GM21619 (cell line): ENCODE results near the gene POU2F1.

ENCODE experiments used
- ATAC-seq: cut with Tn5 transposase; IDR thresholded peaks from one replicate; pipeline ENCODE4 v1.9.1; 2021; ENCODE audit not compliant: unreplicated experiment

POU2F1 gene

DNA sequence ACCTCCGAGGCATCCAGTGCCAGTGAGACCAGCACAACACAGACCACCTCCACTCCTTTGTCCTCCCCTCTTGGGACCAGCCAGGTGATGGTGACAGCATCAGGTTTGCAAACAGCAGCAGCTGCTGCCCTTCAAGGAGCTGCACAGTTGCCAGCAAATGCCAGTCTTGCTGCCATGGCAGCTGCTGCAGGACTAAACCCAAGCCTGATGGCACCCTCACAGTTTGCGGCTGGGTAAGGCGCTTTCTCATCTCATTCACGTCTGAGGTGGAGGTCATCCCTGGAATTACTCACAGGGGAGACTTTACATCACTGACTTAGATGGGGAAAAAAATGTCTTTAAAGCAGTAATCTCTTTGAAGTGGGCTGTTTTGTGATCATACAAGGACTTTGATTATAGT is 191.4 kb downstream of the POU2F1 start:
- ATAC-seq, result no peak

DNA sequence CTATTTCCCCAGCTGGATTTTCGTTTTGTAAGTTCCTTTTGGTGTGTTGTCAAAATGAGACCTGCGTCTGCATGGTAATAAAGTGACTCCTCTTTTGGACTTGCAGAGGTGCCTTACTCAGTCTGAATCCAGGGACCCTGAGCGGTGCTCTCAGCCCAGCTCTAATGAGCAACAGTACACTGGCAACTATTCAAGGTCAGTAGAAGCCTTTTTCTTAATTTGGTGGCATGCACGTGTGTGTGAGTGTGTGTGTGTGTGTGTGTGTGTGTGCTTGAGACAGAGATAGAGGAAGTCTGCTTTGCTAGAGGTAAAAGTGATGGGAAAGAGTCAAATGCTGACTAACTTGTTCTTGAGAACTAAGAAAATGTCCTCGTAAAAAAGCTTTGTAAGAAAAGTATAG is 192.2 kb downstream of the POU2F1 start:
- ATAC-seq, result no peak

- no peak for ATAC-seq
Observed at GRCh38 chr1:167413328-167413727, 192.6 kb downstream of the POU2F1 start.

DNA sequence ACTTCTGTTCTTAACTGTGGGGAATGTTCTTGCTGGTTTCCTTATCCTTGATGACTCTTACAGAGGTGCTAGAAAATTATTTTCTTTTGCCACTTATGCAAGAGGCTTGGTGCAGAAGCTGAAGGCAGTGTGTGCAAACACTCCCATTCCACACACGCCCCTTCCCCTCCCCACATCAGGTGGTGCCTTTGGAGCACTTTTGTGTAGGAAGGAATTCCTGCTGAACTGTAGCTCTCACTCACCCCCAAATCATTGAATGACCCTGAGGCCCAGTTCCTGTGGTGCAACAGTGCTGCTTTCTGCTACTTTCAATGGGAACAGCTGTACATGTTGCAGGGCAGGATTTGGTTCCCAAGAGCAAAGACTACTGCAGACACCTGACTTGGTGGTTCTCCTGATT is 195.8 kb downstream of the POU2F1 start:
- ATAC-seq, result no peak

DNA sequence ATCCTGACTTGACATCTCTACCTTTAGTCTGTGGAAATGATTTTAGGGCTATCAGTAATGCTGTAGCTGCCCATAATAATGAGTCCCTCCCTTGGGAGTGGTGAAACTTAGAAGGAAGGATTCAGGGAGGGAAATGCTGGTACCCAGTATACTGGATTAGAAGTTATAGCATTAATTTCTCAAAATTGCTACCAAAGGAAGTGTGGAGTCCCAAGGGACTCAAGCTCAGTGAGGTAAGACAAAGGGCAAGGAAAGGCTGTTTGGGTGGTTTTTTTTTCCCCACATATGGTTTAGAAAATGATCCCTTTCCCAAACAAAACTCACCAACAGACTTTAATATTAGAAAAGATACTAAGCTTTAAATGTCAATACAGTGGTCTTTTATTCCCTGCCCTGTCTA is 197.7 kb downstream of the POU2F1 start:
- no peak for ATAC-seq

GRCh38 chr1:167419245-167419644 is 198.6 kb downstream of the POU2F1 start:
- ATAC-seq, result no peak

GRCh38 chr1:167420510-167420909 is 199.8 kb downstream of the POU2F1 start:
- ATAC-seq, result no peak

- no peak for ATAC-seq
Observed at GRCh38 chr1:167423684-167424619, 203.3 kb downstream of the POU2F1 start.

DNA sequence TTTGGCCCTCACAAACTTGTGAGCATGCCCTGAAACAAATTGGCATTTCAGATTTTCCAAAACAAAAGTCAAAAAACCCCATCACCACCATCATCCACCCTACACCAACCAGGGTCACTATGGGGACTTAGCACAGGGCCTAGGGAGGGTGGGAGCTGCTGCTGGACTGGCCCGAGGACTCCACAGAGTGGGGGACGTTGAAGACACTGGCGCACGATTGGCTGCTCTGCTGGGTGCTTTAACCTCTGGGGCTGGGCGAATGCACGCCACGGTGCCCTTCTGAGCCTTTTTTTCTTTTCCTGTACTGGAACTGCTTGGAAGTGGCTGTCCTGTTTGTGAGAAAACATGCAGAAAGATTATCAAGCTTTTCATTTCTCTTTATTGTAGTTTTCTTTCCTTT is 204.8 kb downstream of the POU2F1 start:
- ATAC-seq, result no peak

DNA sequence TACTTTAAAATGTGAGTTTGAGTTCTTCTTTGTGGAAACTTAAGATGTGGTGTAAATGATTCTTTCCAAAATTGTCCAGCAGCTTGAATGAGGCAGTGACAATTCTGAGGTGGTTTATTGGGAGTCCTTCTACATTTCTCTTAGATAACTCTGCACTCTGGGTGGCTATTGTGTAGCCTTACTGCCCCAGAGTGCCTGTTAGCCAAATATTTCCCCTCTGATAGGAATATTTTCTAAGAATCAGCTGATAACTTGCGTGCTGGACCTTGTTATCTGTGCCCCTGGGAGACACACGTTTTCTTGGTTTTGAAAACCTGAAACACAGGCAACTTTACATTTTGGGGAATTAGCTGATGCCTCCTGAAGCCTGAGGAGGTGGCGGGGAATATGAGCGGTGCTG is 206.0 kb downstream of the POU2F1 start:
- ATAC-seq, result no peak

GRCh38 chr1:167427848-167428247 is 207.2 kb downstream of the POU2F1 start:
- ATAC-seq, result no peak

- no peak for ATAC-seq
Observed at GRCh38 chr1:167428395-167428794, 207.7 kb downstream of the POU2F1 start.

DNA sequence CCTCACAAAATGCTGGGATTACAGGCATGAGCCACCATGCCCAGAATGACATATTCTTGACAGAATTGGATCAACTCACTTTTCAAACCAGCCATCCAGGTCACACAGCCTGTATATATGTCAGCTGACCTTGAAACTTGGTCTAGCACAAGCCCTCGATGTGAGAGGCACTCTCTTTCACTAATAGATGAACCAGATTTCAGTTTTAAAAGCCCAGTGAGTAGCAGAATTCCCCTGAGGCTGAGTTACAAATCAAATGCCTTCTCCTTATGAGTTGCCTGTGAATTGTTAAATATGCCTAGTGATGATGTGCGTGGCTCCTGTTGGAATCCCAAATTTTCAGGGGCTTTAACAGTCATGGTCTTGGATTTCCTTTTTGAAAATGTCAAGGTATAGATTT is 208.9 kb downstream of the POU2F1 start:
- peak; percentile 54 for ATAC-seq

- ATAC-seq, result peak; percentile 35
Observed at GRCh38 chr1:167430134-167430848, 209.6 kb downstream of the POU2F1 start.

DNA sequence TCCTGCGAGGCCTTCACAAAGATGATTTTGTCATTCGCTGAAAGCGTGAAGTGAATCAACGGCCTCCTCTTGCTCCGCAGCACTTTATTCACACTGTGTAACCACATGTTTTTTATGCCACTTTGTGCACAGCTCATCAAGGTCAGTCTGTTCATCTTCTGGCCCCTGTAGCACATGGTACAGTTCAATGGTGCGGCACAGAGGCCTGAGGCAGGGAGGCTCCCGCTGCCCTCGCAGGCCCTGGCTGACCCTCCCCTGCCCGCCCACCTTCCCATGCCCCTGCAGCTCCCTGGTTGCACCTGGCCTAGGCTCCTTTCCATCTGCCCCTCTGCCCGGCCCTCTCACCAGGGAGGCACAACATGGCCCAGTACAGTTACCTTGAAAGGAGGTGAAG is 210.2 kb downstream of the POU2F1 start:
- peak; percentile 15 for ATAC-seq

GRCh38 chr1:167431261-167431908 is 210.7 kb downstream of the POU2F1 start:
- peak; percentile 28 for ATAC-seq

DNA sequence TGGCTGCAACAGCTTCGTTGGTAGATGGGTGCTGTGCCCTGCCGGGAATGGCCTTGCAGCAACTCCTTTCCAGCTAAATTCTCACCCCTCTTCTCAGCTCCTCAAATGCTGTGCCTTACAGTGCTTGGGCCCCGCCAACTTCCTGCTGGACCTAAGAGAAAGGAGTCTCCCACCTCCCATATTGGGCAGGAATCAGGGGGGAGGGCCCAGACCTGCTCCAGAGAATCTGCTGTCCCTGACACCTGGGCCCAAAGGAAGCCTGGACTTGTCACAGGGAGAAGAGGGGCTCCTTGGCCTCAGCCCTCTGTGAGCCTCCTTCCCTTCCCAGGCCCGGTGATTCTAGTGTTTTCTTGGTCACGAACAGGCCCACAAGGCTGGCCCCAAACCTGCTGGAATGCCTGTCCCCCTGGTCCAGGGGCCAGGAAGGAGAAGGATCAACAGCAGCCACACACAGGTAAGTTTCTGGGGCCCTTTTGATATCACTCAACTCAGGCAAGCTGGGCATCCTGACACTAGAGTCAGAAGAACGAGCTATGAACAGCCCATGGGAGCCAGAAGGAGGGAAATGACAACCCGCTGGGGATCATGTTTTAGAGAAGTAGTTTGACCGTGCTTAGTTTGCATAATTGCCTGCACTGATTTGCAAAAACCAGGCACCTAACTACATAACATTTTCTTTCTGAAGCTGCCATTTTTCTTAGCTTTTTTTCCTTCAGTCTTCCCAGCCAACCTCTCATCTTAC is 211.4 kb downstream of the POU2F1 start:
- ATAC-seq, result no peak

GRCh38 chr1:167432780-167433179 is 212.1 kb downstream of the POU2F1 start:
- ATAC-seq, result no peak

- ATAC-seq, result no peak
Observed at GRCh38 chr1:167433884-167434283, 213.2 kb downstream of the POU2F1 start.

- no peak for ATAC-seq
Observed at GRCh38 chr1:167434306-167434705, 213.6 kb downstream of the POU2F1 start.

GRCh38 chr1:167435484-167435883 is 214.8 kb downstream of the POU2F1 start:
- no peak for ATAC-seq
